AG04450 (cell line): ENCODE results near the gene ARMH2. TPM values are rescaled to one million over a fixed set of nuclear protein-coding genes. Genes with fewer than 3 reads are reported as not detected.

Source experiments
- CTCF ChIA-PET: fragments of 300-600, 350-600 bp; formaldehyde crosslinking; extraction: SDS; loops from one replicate; lab custom pipeline; 2022; ENCODE audit warnings: antibody characterized with exemption, inconsistent platforms; lab: Charles Lee
- POLR2A ChIA-PET: fragments of 350-600 bp; formaldehyde crosslinking; extraction: SDS; loops from one replicate; lab custom pipeline; 2021; ENCODE audit warnings: antibody characterized with exemption, inconsistent platforms; lab: Yijun Ruan, JAX
- DNase-seq: peaks from one replicate; pipeline ENCODE4 v3.0.0-alpha.2; 2011; ENCODE audit warnings: low read depth, low spot score
- H3K27ac ChIP-seq: one replicate; pipeline ENCODE4 v1.5.1; 2012; ENCODE audit warnings: low read depth, low read length, control low read depth
- H3K27me3 ChIP-seq: one replicate; pipeline ENCODE4 v1.6.0; 2012; ENCODE audit warnings: low read length; ENCODE audit not compliant: control insufficient read depth, insufficient read depth
- H3K4me3 ChIP-seq: 2 replicates; pipeline ENCODE4 v1.5.1; 2011; ENCODE audit warnings: mild to moderate bottlenecking, low read depth, low read length, control low read depth
- H3K9me3 ChIP-seq: 2 replicates; pipeline ENCODE4 v1.5.1; 2012; ENCODE audit warnings: low read length; ENCODE audit not compliant: control insufficient read depth, insufficient read depth
- polyA plus RNA-seq: library from polyadenylated mRNA; depleted of rRNA; stranded (reverse); fragments of >200 nt; gene quantifications from 2 replicates; pipeline ENCODE4 v1.2.3, GENCODE V29; 2011
- TF ChIP-seq, protein P1 (sequence below): IDR thresholded peaks from 2 replicates; pipeline ENCODE4 v1.5.1; 2011; ENCODE audit warnings: low read depth, low read length, control low read depth, inconsistent platforms

The ARMH2 gene
- polyA plus RNA-seq, 1 experiment: not detected

GRCh38 chr6:24761851-24762250, 36.9 kb downstream of the ARMH2 start:
- Histone ChIP-seq H3K27ac (no peak overlapping the region), H3K27me3 (no peaks in the 10 kb centered on the region), H3K9me3 (no peaks in the 10 kb centered on the region; the same call in 1 of the 2 replicates), H3K4me3 (no peak overlapping the region)
- DNase-seq: no peak
- POLR2A ChIA-PET: no interaction called here
- CTCF ChIA-PET: no interaction called here
- TF ChIP-seq, protein P1, sequence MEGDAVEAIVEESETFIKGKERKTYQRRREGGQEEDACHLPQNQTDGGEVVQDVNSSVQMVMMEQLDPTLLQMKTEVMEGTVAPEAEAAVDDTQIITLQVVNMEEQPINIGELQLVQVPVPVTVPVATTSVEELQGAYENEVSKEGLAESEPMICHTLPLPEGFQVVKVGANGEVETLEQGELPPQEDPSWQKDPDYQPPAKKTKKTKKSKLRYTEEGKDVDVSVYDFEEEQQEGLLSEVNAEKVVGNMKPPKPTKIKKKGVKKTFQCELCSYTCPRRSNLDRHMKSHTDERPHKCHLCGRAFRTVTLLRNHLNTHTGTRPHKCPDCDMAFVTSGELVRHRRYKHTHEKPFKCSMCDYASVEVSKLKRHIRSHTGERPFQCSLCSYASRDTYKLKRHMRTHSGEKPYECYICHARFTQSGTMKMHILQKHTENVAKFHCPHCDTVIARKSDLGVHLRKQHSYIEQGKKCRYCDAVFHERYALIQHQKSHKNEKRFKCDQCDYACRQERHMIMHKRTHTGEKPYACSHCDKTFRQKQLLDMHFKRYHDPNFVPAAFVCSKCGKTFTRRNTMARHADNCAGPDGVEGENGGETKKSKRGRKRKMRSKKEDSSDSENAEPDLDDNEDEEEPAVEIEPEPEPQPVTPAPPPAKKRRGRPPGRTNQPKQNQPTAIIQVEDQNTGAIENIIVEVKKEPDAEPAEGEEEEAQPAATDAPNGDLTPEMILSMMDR: no peak

GRCh38 chr6:24761193-24761835, 37.4 kb downstream of the ARMH2 start:
- POLR2A ChIA-PET: no interaction called here
- DNase-seq: no peak
- no peak overlapping the region for H3K4me3 ChIP-seq
- H3K27ac ChIP-seq: no peak overlapping the region
- no peaks in the 10 kb centered on the region for H3K27me3 ChIP-seq
- H3K9me3 ChIP-seq: no peaks in the 10 kb centered on the region; the same call in 1 of the 2 replicates
- CTCF ChIA-PET: no interaction called here
- TF ChIP-seq, protein P1: no peak

GRCh38 chr6:24760210-24760609, 38.5 kb downstream of the ARMH2 start:
- ChIA-PET POLR2A (interaction anchor here (0.7 kb wide), 1 partner anchor 39 kb away, joined by 6 read pairs; no protein-coding TSS in a partner anchor), CTCF (no interaction called here)
- no peaks in the 10 kb centered on the region; the same call in 1 of the 2 replicates for H3K9me3 ChIP-seq
- no peak overlapping the region for H3K4me3 ChIP-seq
- DNase-seq: no peak
- H3K27ac ChIP-seq: no peak overlapping the region
- H3K27me3 ChIP-seq: no peaks in the 10 kb centered on the region
- TF ChIP-seq, protein P1: no peak

DNA sequence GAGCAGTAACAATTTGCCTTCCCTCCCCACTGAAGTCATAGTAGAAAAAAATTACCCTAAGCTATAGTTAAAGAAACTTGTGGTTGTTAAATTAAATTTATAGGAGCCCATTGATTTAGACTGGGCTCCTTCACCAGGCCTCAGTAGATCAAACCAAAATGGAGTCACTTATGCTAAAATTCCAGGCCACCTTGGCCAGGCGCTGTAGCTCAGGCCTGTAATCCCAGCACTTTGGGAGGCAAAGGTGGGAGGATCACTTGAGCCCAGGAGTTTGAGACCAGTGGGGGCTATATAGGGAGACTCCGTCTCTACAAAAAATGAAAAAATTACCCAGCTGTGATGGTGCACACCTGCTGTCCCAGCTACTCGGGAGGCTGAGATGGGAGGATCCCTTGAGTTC, 39.0 kb downstream of the ARMH2 start:
- Histone ChIP-seq H3K9me3 (no peaks in the 10 kb centered on the region; the same call in 1 of the 2 replicates), H3K27ac (no peak overlapping the region), H3K4me3 (no peak overlapping the region), H3K27me3 (no peaks in the 10 kb centered on the region)
- ChIA-PET CTCF (interaction anchor here (1.5 kb wide), 1 partner anchor 179 kb away, joined by 7 read pairs; no protein-coding TSS in a partner anchor), POLR2A (interaction anchor here (0.7 kb wide), 1 partner anchor 38 kb away, joined by 6 read pairs; no protein-coding TSS in a partner anchor)
- no peak for DNase-seq
- TF ChIP-seq, protein P1: no peak

DNA sequence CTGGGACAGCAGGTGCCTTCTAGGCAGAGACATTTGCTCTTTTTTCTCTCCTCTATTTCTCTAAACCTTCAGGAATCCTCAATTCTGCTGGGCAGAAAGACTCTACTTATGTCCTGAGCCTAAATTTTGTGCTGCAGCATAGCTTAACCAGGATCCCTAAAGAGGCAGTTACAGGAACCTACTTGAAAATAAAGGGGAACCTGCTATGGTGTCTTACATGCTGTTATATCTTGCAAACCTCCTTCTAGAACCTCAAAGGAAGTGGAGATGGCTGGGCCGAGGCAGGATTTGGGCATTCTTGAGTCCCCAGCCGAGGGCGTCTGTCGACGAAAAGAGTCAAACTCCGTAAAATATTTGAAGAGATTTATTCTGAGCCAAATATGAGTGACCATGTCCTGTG, 41.1 kb downstream of the ARMH2 start:
- CTCF ChIA-PET: interaction anchor here (1.2 kb wide), 1 partner anchor 173 kb away, joined by 8 read pairs; no protein-coding TSS in a partner anchor

More for the DNA sequence above, 41.1 kb downstream of the ARMH2 start:
- Histone ChIP-seq H3K27me3 (no peaks in the 10 kb centered on the region), H3K27ac (no peak overlapping the region), H3K4me3 (no peak overlapping the region), H3K9me3 (no peaks in the 10 kb centered on the region; the same call in 1 of the 2 replicates)
- no peak for DNase-seq
- TF ChIP-seq, protein P1: no peak
- POLR2A ChIA-PET: no interaction called here
